GM12864 (cell line): ENCODE measurements around the gene TBXAS1.

ENCODE experiments used
- DNase-seq: peaks from one replicate; pipeline ENCODE4 v3.0.0-alpha.2; 2011; ENCODE audit warnings: low read depth
- H3K4me3 ChIP-seq: 2 replicates; pipeline ENCODE4 v1.5.1; 2011; ENCODE audit warnings: mild to moderate bottlenecking, low read depth, low read length, control low read depth
- CTCF ChIP-seq: IDR thresholded peaks from 2 replicates; pipeline ENCODE4 v1.5.1; 2011; ENCODE audit warnings: low read depth, mild to moderate bottlenecking, moderate library complexity, low read length, control low read depth, inconsistent platforms; ENCODE audit errors: missing control alignments

TBXAS1 gene

GRCh38 chr7:139965942-139966628 lies 137.0 kb downstream of the TBXAS1 start:
- no peak for TF ChIP-seq CTCF
- no peak for DNase-seq
- H3K4me3 ChIP-seq: no peak overlapping the region

GRCh38 chr7:139966949-139967348 lies 137.9 kb downstream of the TBXAS1 start:
- no peak overlapping the region for H3K4me3 ChIP-seq
- no peak for TF ChIP-seq CTCF
- DNase-seq: no peak

- no peak for DNase-seq
- no peak overlapping the region for H3K4me3 ChIP-seq
- TF ChIP-seq CTCF: no peak
These were observed 139.9 kb downstream of the TBXAS1 start for GRCh38 chr7:139968931-139969330.

GRCh38 chr7:139972029-139972428 lies 143.0 kb downstream of the TBXAS1 start:
- no peak for TF ChIP-seq CTCF

GRCh38 chr7:139973101-139974050 lies 144.3 kb downstream of the TBXAS1 start:
- H3K4me3 ChIP-seq: no peak overlapping the region
- DNase-seq: no peak
- no peak for TF ChIP-seq CTCF

More at GRCh38 chr7:139972029-139972428, 143.0 kb downstream of the TBXAS1 start:
- DNase-seq: no peak
- no peak overlapping the region for H3K4me3 ChIP-seq

GRCh38 chr7:139974179-139974811 lies 145.2 kb downstream of the TBXAS1 start:
- H3K4me3 ChIP-seq: no peak overlapping the region
- DNase-seq: no peak
- no peak for TF ChIP-seq CTCF
